HG02970 (cell line): ENCODE data around the gene PARP15.
A peak's percentile ranks its signal among the peaks of the same experiment; 100 is the strongest.

ENCODE experiments used
- ATAC-seq: cut with Tn5 transposase; IDR thresholded peaks from one replicate; pipeline ENCODE4 v1.9.1; 2021; ENCODE audit warnings: mild to moderate bottlenecking, moderate library complexity, moderate number of reproducible peaks; ENCODE audit not compliant: unreplicated experiment, low FRiP score

The PARP15 gene

DNA sequence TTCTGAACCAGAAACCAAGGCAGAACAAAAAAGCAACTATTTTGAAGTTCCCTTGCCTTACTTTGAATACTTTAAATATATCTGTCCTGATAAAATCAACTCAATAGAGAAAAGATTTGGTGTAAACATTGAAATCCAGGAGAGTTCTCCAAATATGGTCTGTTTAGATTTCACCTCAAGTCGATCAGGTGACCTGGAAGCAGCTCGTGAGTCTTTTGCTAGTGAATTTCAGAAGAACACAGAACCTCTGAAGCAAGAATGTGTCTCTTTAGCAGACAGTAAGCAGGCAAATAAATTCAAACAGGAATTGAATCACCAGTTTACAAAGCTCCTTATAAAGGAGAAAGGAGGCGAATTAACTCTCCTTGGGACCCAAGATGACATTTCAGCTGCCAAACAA, 8.7 kb upstream of the PARP15 start:
- ATAC-seq: no peak

DNA sequence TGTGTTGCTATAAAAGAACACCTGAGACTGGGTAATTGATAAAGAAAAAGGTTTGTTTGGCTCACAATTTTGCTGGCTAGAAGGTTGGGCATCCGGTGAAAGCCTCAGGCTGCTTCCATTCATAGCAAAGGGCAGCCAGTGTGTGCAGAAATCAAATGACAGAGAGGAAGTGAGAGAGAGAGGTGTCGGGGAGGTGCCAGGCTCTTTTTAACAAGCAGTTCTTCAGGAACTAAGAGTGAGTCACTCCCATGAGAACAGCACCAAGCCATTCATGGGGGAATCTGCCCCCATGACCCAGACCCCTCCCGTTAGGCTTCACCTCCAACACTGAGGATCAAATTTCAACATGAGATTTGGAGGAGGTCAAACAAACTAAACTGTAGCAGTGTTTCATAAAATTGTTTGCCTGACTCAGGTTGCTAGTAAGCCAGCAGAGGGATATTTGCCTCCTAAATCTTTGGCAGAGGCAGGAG, 4.5 kb upstream of the PARP15 start:
- ATAC-seq: no peak

DNA sequence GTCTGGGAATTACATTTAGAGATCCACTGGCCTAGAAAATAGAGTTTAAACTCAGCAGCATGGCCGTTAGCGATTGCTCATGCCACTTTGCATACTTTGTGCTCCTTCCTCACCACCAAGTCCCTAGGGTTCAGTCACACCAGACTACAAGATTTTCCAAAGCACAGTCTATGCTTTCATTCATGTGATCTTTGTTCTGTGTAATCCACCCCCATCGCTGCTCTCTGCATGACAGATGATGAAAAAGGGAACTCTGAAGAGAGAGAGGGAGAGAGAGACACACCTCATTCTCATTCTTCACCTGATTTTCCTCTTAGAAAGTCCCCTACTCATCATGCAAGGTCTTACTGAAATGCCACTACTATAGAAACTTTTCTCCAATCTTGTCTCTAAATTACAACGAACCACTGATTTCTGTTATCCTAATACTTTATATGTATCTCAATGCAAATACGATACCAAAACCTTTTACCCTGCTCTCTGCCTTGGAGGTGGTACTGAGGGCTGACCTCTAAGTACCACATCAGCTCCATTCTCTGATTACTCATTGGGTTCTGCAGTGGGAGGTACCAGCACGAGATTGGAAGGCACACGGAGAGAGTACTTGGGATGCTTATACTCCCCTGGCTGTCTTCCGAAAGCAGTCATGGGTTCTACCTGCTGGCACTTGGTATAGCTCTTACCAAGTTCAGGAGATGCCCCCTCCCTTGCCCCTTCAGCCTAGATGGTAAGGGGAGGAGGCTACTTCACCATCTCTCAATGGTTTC, 1.1 kb upstream of the PARP15 start:
- ATAC-seq: peak; percentile 71

DNA sequence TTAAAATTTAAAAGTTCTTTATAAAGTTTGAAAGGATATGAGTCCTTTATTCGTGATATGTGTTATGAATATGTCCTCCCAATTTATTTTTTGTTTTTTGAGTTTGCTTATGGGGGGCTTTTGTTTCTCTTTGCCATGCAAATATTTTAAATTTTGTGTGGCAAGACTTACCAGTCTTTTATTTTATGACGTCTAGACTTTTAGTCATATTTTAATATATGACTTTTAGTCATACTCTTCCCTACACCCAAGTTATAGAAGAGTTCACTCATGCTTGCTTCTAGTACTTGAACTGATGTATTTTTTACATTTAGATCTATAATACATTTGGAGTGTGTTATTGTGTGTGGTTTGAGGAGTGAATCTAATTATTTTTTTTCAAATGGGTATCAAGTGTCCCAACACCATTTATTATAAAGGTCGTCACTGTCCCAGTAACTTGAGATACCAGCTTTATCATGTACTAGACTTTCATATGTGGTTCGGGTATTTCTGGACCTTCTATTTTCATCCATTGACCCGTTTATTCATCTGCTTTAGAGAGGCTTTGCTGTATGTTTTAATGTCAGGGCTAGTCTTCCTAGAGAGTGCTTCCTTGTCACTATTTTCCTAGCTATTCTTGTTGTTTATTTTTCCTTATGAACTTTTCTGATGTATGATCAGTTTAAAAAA, 755 bp downstream of the PARP15 start:
- ATAC-seq: no peak

DNA sequence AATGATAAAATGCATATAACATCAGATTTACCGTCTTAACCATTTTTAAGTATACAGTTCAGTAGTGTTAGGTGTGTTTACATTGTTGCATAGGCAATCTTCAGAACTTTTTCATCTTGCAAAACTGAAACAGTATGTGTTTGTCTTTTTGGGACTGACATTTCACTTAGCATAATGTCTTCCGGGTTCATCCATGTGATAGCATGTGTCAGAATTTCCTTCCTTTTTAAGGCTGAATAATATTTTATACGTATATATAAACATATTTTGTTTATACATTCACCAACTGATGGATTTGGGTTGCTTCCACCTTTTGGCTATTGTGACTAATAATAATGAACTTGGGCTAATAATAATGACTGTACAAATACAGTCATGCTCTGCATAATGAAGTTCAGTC, 3.0 kb downstream of the PARP15 start:
- no peak for ATAC-seq

DNA sequence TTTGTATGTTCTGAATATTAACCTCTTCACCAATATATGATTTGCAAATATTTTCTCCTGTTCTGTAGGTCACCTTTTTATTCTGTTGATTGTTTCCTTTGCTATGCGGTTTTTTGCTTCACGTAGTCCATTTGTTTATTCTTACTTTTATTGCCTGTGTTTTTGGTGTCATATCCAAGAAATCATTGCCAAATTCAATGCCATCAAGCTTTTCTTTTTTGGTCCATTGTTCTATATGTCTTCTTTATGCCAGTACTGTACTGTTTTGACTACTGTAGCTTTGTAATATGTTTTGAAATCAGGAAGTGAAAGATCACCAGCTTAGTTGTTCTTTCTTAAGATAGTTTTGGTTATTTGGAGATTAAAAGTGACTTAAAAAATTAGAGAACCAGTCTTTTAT, 4.2 kb downstream of the PARP15 start:
- ATAC-seq: no peak

DNA sequence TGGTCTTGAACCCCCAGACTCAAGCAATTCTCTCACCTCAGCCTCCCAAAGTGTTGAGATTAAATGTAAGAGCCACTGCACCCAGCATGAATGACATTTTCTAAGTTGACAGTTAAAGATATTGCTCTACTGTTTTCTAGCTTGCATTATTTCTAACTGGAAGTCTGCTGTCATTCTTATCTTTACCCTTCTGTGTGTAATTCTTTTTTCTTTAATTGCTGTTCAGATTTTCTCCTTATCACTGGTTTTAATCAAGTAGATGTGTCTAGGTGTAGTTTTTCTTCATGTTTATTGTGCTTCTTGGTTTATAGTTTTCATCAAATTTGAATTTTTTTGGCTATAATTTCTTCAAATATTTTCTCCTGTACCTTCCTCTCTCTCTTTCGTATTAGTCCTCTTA, 4.9 kb downstream of the PARP15 start:
- no peak for ATAC-seq

DNA sequence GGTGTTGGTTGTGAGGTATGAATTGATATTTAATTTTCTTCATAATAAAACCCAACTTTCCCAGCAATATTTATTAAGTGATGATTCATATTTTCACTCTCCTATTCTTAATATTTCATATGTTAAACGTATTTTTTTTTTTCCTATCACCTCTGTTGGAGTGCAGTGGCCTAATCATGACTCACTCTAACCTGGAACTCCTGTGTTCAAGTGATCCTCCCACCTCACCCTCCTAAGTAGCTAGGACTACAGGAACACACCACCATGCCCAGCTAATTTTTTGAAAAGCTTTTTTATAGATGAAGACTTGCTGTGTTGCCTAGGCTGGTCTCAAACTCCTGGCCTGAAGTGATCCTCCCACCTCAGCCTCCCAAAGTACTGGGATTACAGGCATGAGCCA, 8.6 kb downstream of the PARP15 start:
- no peak for ATAC-seq

DNA sequence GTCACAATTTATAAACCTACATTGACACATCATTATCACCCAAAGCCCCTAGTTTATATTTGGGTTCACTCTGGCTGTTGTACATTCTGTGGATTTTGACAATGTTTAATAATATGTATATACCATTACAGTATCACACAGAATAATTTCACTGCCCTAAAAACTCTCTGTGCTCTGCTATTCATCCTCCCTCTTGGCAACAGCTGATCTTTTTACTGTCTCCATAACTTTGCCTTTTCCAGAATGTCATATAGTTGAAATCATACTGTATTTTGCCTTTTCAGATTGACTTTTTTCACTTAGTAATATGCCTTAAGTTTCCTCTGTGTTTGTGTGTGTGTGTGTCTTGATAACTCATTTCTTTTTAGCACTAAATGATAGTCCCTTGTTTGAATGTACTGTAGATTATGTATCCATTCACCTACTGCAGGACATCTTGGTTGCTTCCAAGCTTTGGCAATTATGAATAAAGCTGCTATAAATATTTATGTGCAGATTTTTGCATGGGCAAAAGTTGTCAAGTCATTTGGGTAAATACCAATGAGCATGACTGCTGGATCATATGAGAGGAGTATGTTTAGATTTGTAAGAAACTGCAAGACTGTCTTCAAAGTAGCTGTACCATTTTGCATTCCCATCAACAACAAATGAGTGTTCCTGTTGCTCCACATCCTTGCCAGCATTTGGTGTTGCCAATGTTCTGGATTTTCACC, 9.5 kb downstream of the PARP15 start:
- no peak for ATAC-seq

DNA sequence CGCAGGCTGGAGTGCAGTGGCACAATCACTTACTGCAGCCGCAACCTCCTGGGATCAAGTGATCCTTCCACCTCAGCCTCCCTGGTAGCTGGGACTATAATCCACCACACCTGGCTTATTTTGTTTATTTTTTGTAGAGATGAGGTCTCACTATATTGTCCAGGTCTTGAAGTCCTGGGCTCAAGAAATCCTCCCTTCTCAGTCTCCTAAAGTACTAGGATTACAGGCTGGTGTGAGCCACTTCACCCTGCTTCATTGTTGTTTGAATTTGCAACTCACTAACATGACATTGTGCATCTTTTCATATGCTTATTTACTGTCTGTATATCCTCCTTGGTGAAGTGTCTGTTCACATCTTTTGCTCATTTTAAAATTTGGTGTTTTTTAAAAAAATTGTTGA, 10.1 kb downstream of the PARP15 start:
- no peak for ATAC-seq

DNA sequence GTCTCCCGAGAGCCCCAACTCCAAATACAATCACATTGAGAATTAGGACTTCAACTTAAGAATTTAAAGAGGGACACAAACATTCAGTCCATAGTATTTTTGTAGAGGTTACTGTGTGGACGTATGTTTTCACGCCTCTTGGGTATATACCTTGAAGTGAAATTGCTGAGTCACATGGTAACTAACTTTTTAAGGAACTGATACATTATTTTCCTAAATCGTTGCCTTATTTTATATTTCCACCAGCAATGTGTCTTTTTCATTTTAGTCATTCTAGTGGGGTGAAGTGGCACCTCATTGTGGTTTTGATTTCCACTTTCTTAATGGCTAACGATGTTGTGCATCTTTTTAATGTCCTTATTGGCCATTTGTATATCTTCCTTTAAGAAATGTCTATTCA, 11.8 kb downstream of the PARP15 start:
- ATAC-seq: no peak

DNA sequence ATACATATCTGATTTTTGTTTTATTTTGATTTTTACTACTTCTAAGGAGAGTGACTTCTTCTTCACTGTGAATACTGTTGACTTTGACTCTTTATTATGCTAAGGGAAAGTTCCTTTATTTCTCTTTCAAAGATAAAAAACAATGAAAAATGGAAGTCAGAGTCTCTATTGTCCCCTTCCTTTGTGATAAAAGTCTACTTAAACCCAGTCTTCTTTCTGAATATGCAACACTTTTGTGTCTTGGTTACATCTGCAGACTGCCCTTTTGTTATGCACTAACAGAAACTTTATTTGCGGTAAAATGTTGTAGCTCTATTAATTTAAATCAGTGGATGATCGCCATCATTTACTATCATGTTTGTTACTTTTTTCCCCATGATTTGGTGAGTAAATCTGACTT, 13.2 kb downstream of the PARP15 start:
- no peak for ATAC-seq

DNA sequence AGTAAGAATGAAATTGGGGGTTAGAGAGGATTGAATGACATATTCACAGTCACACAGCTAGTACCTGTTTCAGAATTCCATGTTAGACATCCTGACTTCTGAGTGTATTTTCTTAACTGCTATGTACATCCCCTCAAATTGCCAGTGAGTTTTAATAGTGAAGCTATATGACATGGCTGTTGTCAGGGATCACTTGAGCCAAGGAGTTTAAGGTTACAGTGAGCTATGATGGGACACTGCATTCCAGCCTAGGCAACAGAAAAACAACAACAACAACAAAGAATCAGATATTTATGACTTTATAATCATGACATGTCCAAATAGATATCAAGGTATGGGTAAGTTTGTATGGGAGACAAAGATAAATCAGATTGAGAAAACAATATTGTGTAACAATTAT, 16.6 kb downstream of the PARP15 start:
- ATAC-seq: no peak

DNA sequence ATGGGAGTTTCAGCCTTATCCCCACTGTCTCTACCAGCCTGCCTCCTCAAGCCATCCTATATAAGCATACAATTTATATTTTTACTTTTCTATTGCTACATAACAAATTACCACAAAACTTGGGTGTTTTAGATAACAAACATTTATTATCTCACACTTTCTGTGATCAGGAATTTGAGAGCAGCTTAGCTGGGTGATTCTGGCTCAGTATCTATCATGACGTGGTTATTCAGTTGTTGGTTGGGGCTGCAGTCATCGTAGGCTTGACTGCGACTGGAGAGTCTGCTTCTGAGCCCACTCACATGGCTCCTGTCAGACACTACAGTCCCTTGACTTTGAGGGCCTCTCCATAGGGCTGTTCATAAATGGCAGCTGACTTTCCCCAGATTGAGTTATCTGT, 20.7 kb downstream of the PARP15 start:
- no peak for ATAC-seq

DNA sequence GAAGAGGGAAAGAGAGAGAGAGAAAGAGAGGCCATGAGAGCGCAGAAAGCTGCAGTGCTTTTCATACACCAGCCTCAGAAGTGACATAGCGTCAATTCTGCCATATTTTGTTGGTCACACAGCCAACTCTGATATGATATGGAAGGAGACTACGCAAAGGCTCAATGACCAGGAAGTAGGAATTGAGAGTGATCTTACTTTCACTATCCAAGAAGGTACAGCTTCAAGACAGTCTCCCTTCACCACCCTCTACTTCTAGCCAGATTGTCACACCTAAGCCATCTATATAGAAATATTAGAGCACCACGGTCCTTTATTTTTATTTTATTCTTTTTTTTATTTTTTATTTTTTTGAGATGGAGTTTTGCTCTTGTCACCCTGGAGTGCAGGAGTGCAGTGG, 21.1 kb downstream of the PARP15 start:
- no peak for ATAC-seq

DNA sequence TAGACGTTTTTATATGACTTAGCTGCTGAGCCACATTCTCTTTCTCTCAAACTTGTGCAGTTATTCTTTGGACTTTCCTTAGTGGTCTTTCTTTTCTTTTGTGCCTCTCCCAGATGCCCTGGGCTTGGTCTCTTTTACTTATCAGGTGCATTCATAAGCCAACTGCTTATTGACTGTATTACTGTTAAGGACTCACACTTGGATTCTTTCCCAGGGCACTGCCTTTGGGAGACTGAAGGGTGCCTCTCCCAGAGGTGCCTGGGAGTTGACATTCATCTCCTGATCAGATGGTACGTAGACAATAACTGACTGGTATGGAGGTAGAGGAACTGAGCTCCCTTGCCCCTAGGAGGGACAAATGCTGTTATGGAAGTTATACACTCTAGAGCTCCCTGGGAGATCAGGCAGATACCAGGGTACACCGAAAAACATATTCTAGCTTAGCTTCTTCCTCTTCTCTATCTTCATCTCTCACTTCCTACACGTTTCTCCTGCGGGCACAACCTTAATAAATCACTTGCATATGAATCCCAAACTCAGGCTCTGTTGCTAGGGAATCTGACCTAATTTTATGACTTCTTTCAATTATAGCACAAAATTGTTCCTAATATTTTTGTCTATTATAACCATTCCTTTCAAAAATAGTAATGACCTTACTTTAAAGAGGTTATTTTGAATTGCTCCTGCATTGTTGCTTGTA, 24.7 kb downstream of the PARP15 start:
- no peak for ATAC-seq

DNA sequence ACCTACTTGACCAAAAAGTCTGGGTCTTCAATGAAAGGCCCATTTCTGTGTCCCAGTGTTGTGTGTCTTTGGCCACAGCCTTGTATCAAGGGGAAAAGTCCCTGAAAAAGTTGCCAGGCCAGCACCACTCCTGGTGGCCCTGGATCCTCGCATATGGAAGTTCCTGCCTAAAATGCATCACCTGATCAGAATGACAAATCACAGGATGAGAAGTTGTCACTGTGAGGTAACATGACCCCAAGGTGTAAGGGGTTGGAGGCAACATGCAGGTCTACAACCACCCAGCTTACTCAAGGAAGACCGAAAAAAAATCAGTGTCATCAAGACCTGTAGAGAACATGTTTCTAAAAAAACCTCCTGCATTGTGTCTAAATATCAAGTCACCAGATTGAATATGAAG, 25.6 kb downstream of the PARP15 start:
- ATAC-seq: no peak

DNA sequence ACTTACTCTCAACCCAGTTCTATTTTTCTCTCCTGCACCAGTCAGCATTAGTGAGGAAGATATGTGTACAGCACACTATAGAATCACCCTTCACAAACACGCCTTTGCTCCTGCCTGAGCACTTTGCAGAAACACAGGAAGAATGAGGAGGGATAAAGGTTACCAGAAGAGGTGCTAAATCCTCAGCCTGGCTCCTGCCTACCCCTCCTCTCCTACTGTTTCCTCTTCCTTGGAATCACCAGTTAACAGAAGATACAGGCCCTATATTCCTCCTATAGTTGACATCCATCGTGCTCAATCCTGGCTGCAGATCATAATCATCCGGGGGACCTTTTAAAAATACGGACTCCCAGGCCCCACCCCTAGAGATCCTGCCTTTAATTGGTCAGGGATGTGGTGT, 28.9 kb downstream of the PARP15 start:
- no peak for ATAC-seq

DNA sequence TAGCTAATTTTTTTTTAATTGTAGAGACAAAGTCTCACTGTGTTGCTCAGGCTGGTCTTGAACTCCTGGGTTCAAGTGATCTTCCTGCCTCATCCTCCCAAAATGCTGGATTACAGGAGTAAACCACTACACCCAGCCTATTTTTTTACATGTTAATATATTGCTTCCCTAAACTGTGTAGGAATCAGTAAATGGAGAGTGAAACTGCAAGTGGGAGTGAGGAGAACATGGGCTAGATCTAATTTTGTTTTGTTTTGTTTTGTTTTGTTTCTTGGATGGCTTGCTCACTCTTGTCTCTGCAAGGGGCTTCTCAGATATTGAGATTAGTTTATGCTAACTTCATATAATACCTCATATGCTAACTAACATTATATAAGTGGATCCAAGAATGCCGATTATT, 31.5 kb downstream of the PARP15 start:
- no peak for ATAC-seq

DNA sequence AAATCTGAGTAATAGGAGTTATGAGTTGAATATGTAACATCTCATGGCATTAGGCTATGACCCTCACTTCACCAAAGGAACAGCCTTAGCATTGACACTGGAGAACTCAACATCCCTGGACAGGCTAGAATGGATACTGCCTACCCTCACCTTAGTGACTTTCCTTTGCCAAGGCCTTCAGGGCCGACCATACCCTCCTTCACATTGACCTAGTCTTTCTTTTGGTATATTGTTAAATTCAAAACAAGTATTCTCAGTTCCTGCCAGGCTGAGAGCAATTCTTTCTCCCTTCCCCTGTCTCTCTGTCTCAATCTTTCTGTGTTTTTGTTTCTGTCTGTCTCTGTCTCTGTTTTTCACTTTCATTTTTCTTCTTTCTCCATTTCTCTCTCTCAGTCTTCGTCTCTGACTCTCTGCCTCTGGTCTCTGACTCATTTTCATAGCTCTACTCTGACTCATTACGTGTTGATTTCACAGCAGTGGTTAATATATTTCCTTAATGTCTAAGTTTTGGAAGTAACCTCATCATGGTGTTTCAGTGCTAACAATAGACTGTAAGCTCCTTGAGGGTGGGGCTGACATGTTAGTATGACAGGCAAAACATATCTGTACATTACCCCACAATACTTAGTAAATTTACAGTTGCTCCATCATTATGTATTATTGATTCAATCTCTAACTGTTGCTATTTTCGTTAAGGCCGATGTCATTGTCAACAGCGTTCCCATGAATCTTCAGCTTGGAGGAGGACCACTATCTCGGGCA, 32.5 kb downstream of the PARP15 start:
- ATAC-seq: peak; percentile 79
